Measurements from ENCODE around the gene DDX1. TPM values are rescaled to one million over a fixed set of nuclear protein-coding genes. Genes with fewer than 3 reads are reported as not detected.

The DDX1 gene
- total RNA-seq, 1 donor from 2014 or later, result 103 TPM

- Mint-ChIP-seq H3K4me1 (peaks cover 41% of the 10 kb centered on the region), H3K36me3 (peaks cover under 1% of the 10 kb centered on the region), H3K27ac (peak overlapping the region; percentile 59)
These were observed 56.2 kb downstream of the DDX1 start for GRCh38 chr2:15647622-15648590.

GRCh38 chr2:15648593-15649525 lies 57.2 kb downstream of the DDX1 start:
- Mint-ChIP-seq H3K9me3 (peaks cover 4% of the 10 kb centered on the region), H3K36me3 (no peaks in the 10 kb centered on the region), H3K4me3 (no peak overlapping the region), H3K27ac (no peak overlapping the region), H3K4me1 (peaks cover 38% of the 10 kb centered on the region), H3K27me3 (ENCODE audit: insufficient read depth, low read depth) (peaks cover 11% of the 10 kb centered on the region)
- no peak overlapping the region for H3K27ac ChIP-seq
- no peaks in the 10 kb centered on the region for H3F3A ChIP-seq (ENCODE audit: low read depth)
- H3K36me3 ChIP-seq, result no peaks in the 10 kb centered on the region
- no peak overlapping the region for H2AFZ ChIP-seq (replicated peaks)
- no peak overlapping the region for H3K4me2 ChIP-seq
- H3K9me3 ChIP-seq (ENCODE audit: low read depth), result no peaks in the 10 kb centered on the region
- H3K27me3 ChIP-seq, result no peaks in the 10 kb centered on the region
- no peak overlapping the region for H3K4me3 ChIP-seq
- no peaks in the 10 kb centered on the region for H3K4me1 ChIP-seq
- no peak for TF ChIP-seq CTCF (IDR thresholded peaks at IDR 0.05)
- TF ChIP-seq EZH2phosphoT487 (IDR thresholded peaks at IDR 0.05), result no peak
- TF ChIP-seq EZH2 (IDR thresholded peaks at IDR 0.05), result no peak
- no peak overlapping the region for H3K9ac ChIP-seq
- no peaks in the 10 kb centered on the region for H3K79me2 ChIP-seq (ENCODE audit: low read depth)
- no peak for DNase-seq (ENCODE audit: low spot score)
- no peaks in the 10 kb centered on the region for H4K20me1 ChIP-seq (ENCODE audit: low read depth)

More at GRCh38 chr2:15647622-15648590, 56.2 kb downstream of the DDX1 start:
- Mint-ChIP-seq H3K9me3 (peaks cover 6% of the 10 kb centered on the region), H3K4me3 (peak overlapping the region; percentile 9), H3K27me3 (ENCODE audit: insufficient read depth, low read depth) (peaks cover 11% of the 10 kb centered on the region)
- Histone ChIP-seq H3K9me3 (ENCODE audit: low read depth) (no peaks in the 10 kb centered on the region), H3K4me2 (no peak overlapping the region), H3K4me3 (no peak overlapping the region), H3K79me2 (ENCODE audit: low read depth) (no peaks in the 10 kb centered on the region), H3K27ac (no peak overlapping the region), H4K20me1 (ENCODE audit: low read depth) (no peaks in the 10 kb centered on the region), H3K27me3 (no peaks in the 10 kb centered on the region), H3K36me3 (no peaks in the 10 kb centered on the region), H3K4me1 (peaks cover 8% of the 10 kb centered on the region), H3K9ac (no peak overlapping the region), H3F3A (ENCODE audit: low read depth) (no peaks in the 10 kb centered on the region), H2AFZ (replicated peaks) (no peak overlapping the region)
- DNase-seq (ENCODE audit: low spot score), result no peak
- TF ChIP-seq EZH2phosphoT487 (IDR thresholded peaks at IDR 0.05) (no peak), EZH2 (IDR thresholded peaks at IDR 0.05) (no peak), CTCF (IDR thresholded peaks at IDR 0.05) (no peak)

GRCh38 chr2:15649561-15650255 lies 58.0 kb downstream of the DDX1 start:
- Histone ChIP-seq H2AFZ (replicated peaks) (no peak overlapping the region), H3K4me1 (no peaks in the 10 kb centered on the region), H3K27me3 (no peaks in the 10 kb centered on the region), H3K9ac (no peak overlapping the region), H3K27ac (no peak overlapping the region), H3K36me3 (no peaks in the 10 kb centered on the region), H3K9me3 (ENCODE audit: low read depth) (no peaks in the 10 kb centered on the region), H3K4me3 (no peak overlapping the region), H3K79me2 (ENCODE audit: low read depth) (no peaks in the 10 kb centered on the region), H3K4me2 (no peak overlapping the region), H3F3A (ENCODE audit: low read depth) (no peaks in the 10 kb centered on the region), H4K20me1 (ENCODE audit: low read depth) (no peaks in the 10 kb centered on the region)
- H3K4me1 Mint-ChIP-seq, result peaks cover 30% of the 10 kb centered on the region
- H3K9me3 Mint-ChIP-seq, result peaks cover 4% of the 10 kb centered on the region
- peaks cover 11% of the 10 kb centered on the region for H3K27me3 Mint-ChIP-seq (ENCODE audit: insufficient read depth, low read depth)
- DNase-seq (ENCODE audit: low spot score), result no peak
- H3K27ac Mint-ChIP-seq, result no peak overlapping the region
- no peaks in the 10 kb centered on the region for H3K36me3 Mint-ChIP-seq
- H3K4me3 Mint-ChIP-seq, result no peak overlapping the region
- TF ChIP-seq EZH2phosphoT487 (IDR thresholded peaks at IDR 0.05) (no peak), CTCF (IDR thresholded peaks at IDR 0.05) (no peak), EZH2 (IDR thresholded peaks at IDR 0.05) (no peak)

All from neural progenitor cell (in vitro differentiated cells).